Measurements from ENCODE around the gene LYSMD3.

The LYSMD3 gene

GRCh38 chr5:90549729-90550275, 20.4 kb upstream of the LYSMD3 start:
- Histone ChIP-seq H3K4me1 (ENCODE audit: control insufficient read depth in 5 of 5, insufficient read depth in 5 of 5, low read length in 5 of 5) (peaks cover 0 to 4% (median 0%) of the 10 kb centered on the region in 5 donors), H3K4me3 (ENCODE audit: low read depth in 1 of 5, low read length in 5 of 5) (no peak overlapping the region), H3K9ac (ENCODE audit: low read length in 5 of 5) (no peak overlapping the region), H3K27ac (ENCODE audit: low read depth, low read length) (no peak overlapping the region), H3K36me3 (ENCODE audit: control insufficient read depth in 5 of 5, insufficient read depth in 5 of 5, low read length in 5 of 5) (no peaks in the 10 kb centered on the region), H3K27me3 (ENCODE audit: control insufficient read depth in 5 of 5, insufficient read depth in 4 of 5, low read length in 5 of 5) (no peaks in the 10 kb centered on the region), H3K9me3 (ENCODE audit: control insufficient read depth in 5 of 5, low read length in 5 of 5) (no peaks in the 10 kb centered on the region)

GRCh38 chr5:90549223-90549622, 19.8 kb upstream of the LYSMD3 start:
- Histone ChIP-seq H3K27me3 (ENCODE audit: control insufficient read depth in 5 of 5, insufficient read depth in 4 of 5, low read length in 5 of 5) (no peaks in the 10 kb centered on the region), H3K4me3 (ENCODE audit: low read depth in 1 of 5, low read length in 5 of 5) (no peak overlapping the region), H3K36me3 (ENCODE audit: control insufficient read depth in 5 of 5, insufficient read depth in 5 of 5, low read length in 5 of 5) (no peaks in the 10 kb centered on the region), H3K9me3 (ENCODE audit: control insufficient read depth in 5 of 5, low read length in 5 of 5) (no peaks in the 10 kb centered on the region), H3K27ac (ENCODE audit: low read depth, low read length) (no peak overlapping the region), H3K4me1 (ENCODE audit: control insufficient read depth in 5 of 5, insufficient read depth in 5 of 5, low read length in 5 of 5) (peaks cover 0 to 6% (median 0%) of the 10 kb centered on the region in 5 donors), H3K9ac (ENCODE audit: low read length in 5 of 5) (no peak overlapping the region)

DNA sequence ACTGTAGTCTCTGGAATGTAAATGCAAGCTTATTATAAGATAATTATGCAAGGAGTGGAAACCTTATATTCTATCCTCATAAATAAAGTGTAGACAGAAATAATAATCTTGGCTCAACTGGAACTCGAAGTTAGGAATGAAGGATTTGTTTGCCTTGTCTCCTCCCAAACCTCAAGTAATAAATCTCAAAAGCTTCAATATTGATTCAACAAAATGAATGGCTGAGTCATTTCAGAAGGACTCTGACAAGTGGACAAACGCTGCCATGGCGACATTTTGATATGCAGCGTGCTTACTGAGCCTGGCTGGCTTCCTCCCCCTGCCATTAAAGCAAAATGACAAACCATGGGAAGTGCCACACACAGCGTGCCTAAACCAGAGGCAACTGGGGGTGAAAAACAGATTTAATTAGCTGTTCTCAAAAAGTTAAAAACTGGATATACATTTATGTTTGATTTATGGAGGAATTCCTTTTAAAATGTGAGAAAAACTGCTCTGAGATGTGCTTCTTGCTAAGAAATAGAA, 18.7 kb upstream of the LYSMD3 start:
- peaks cover 0 to 6% (median 0%) of the 10 kb centered on the region in 5 donors for H3K4me1 ChIP-seq (ENCODE audit: control insufficient read depth in 5 of 5, insufficient read depth in 5 of 5, low read length in 5 of 5)
- no peak overlapping the region for H3K27ac ChIP-seq (ENCODE audit: low read depth, low read length)
- no peaks in the 10 kb centered on the region for H3K9me3 ChIP-seq (ENCODE audit: control insufficient read depth in 5 of 5, low read length in 5 of 5)
- H3K9ac ChIP-seq (ENCODE audit: low read length in 5 of 5) = no peak overlapping the region
- no peaks in the 10 kb centered on the region for H3K36me3 ChIP-seq (ENCODE audit: control insufficient read depth in 5 of 5, insufficient read depth in 5 of 5, low read length in 5 of 5)
- H3K27me3 ChIP-seq (ENCODE audit: control insufficient read depth in 5 of 5, insufficient read depth in 4 of 5, low read length in 5 of 5) = no peaks in the 10 kb centered on the region
- H3K4me3 ChIP-seq (ENCODE audit: low read depth in 1 of 5, low read length in 5 of 5) = no peak overlapping the region

DNA sequence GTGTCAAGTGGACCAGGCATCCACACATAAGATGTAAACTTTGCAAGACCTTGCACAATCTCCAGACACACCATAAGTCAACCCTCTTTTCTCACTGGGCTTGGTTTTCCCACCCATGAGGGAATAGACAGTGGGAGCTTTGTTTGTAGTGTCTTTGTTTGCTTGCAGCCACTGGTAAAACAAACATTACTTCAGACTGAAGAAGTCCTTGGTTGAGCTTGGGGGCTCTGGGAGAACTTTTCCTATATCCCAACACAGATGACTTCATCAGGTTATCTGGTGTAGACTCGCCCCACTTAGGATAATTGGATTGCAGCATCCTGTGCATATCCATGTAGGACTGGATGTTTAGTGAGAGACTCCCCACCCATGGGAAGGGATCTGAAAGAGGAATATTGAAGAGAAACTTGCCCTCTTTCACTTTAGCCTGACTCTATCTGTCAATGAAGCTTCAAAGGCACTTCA, 17.7 kb upstream of the LYSMD3 start:
- Histone ChIP-seq H3K4me3 (ENCODE audit: low read depth in 1 of 5, low read length in 5 of 5) (no peak overlapping the region), H3K9me3 (ENCODE audit: control insufficient read depth in 5 of 5, low read length in 5 of 5) (no peaks in the 10 kb centered on the region), H3K36me3 (ENCODE audit: control insufficient read depth in 5 of 5, insufficient read depth in 5 of 5, low read length in 5 of 5) (no peaks in the 10 kb centered on the region), H3K27me3 (ENCODE audit: control insufficient read depth in 5 of 5, insufficient read depth in 4 of 5, low read length in 5 of 5) (no peaks in the 10 kb centered on the region), H3K9ac (ENCODE audit: low read length in 5 of 5) (no peak overlapping the region), H3K4me1 (ENCODE audit: control insufficient read depth in 5 of 5, insufficient read depth in 5 of 5, low read length in 5 of 5) (peaks cover 0 to 6% (median 0%) of the 10 kb centered on the region in 5 donors), H3K27ac (ENCODE audit: low read depth, low read length) (no peak overlapping the region)

GRCh38 chr5:90546216-90546837, 16.9 kb upstream of the LYSMD3 start:
- Histone ChIP-seq H3K4me3 (ENCODE audit: low read depth in 1 of 5, low read length in 5 of 5) (no peak overlapping the region), H3K27ac (ENCODE audit: low read depth, low read length) (no peak overlapping the region), H3K4me1 (ENCODE audit: control insufficient read depth in 5 of 5, insufficient read depth in 5 of 5, low read length in 5 of 5) (peaks cover 0 to 6% (median 0%) of the 10 kb centered on the region in 5 donors)

DNA sequence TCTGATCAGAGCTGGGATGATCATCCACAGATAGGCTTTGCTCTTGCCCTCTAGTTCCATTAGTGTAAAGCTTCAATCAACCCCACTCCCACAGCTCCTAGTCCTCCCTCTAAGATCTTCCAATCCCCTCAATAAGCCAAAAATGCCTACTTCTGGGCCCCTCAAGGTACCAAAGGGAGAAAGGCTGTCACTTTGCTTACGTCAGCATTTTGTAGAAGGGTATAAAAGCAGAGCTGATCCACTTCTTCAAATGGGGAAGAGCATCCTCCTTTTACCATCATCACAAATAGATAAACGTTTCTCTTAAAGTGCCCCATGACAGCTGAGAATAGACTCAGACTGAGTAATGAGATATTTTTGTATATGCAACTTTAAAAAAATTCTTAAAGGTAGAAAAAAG, 16.1 kb upstream of the LYSMD3 start:
- peaks cover 0 to 6% (median 0%) of the 10 kb centered on the region in 5 donors for H3K4me1 ChIP-seq (ENCODE audit: control insufficient read depth in 5 of 5, insufficient read depth in 5 of 5, low read length in 5 of 5)
- no peaks in the 10 kb centered on the region for H3K9me3 ChIP-seq (ENCODE audit: control insufficient read depth in 5 of 5, low read length in 5 of 5)
- H3K4me3 ChIP-seq (ENCODE audit: low read depth in 1 of 5, low read length in 5 of 5) = no peak overlapping the region
- no peak overlapping the region for H3K27ac ChIP-seq (ENCODE audit: low read depth, low read length)
- no peak overlapping the region for H3K9ac ChIP-seq (ENCODE audit: low read length in 5 of 5)
- H3K36me3 ChIP-seq (ENCODE audit: control insufficient read depth in 5 of 5, insufficient read depth in 5 of 5, low read length in 5 of 5) = no peaks in the 10 kb centered on the region
- H3K27me3 ChIP-seq (ENCODE audit: control insufficient read depth in 5 of 5, insufficient read depth in 4 of 5, low read length in 5 of 5) = no peaks in the 10 kb centered on the region

More at GRCh38 chr5:90546216-90546837, 16.9 kb upstream of the LYSMD3 start:
- Histone ChIP-seq H3K27me3 (ENCODE audit: control insufficient read depth in 5 of 5, insufficient read depth in 4 of 5, low read length in 5 of 5) (no peaks in the 10 kb centered on the region), H3K9ac (ENCODE audit: low read length in 5 of 5) (no peak overlapping the region), H3K9me3 (ENCODE audit: control insufficient read depth in 5 of 5, low read length in 5 of 5) (no peaks in the 10 kb centered on the region), H3K36me3 (ENCODE audit: control insufficient read depth in 5 of 5, insufficient read depth in 5 of 5, low read length in 5 of 5) (no peaks in the 10 kb centered on the region)

- no peak overlapping the region for H3K27ac ChIP-seq (ENCODE audit: low read depth, low read length)
- H3K36me3 ChIP-seq (ENCODE audit: control insufficient read depth in 5 of 5, insufficient read depth in 5 of 5, low read length in 5 of 5) = no peaks in the 10 kb centered on the region
- no peak overlapping the region for H3K9ac ChIP-seq (ENCODE audit: low read length in 5 of 5)
- no peaks in the 10 kb centered on the region for H3K27me3 ChIP-seq (ENCODE audit: control insufficient read depth in 5 of 5, insufficient read depth in 4 of 5, low read length in 5 of 5)
- no peak overlapping the region for H3K4me3 ChIP-seq (ENCODE audit: low read depth in 1 of 5, low read length in 5 of 5)
- peaks cover 0 to 6% (median 0%) of the 10 kb centered on the region in 5 donors for H3K4me1 ChIP-seq (ENCODE audit: control insufficient read depth in 5 of 5, insufficient read depth in 5 of 5, low read length in 5 of 5)
- H3K9me3 ChIP-seq (ENCODE audit: control insufficient read depth in 5 of 5, low read length in 5 of 5) = no peaks in the 10 kb centered on the region
Observed at GRCh38 chr5:90542827-90543519, 13.6 kb upstream of the LYSMD3 start.

DNA sequence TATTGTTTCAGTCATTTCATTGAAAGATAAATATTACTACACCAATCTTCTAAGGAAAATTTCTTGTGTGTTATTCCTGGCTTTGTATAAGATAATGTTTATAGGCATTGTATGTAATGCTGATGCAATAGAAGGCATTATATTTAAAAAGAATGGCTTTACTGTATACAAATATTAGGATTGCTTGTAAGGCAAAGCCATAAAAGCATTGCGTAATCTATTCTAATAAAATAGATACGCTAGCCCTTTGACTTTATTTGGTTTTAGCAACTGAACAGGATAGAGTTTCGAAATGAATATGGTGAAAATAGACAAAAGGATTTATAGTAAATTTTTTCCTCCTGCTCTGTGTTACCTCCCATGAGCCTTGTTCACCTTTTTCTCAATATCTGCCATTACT, 5.5 kb upstream of the LYSMD3 start:
- no peaks in the 10 kb centered on the region for H3K36me3 ChIP-seq (ENCODE audit: control insufficient read depth in 5 of 5, insufficient read depth in 5 of 5, low read length in 5 of 5)
- no peak overlapping the region for H3K9ac ChIP-seq (ENCODE audit: low read length in 5 of 5)
- H3K4me3 ChIP-seq (ENCODE audit: low read depth in 1 of 5, low read length in 5 of 5) = no peak overlapping the region
- H3K27me3 ChIP-seq (ENCODE audit: control insufficient read depth in 5 of 5, insufficient read depth in 4 of 5, low read length in 5 of 5) = peaks cover 0 to 6% (median 0%) of the 10 kb centered on the region in 5 donors
- H3K4me1 ChIP-seq (ENCODE audit: control insufficient read depth in 5 of 5, insufficient read depth in 5 of 5, low read length in 5 of 5) = peaks cover 2 to 14% (median 11%) of the 10 kb centered on the region in 5 donors
- no peak overlapping the region for H3K27ac ChIP-seq (ENCODE audit: low read depth, low read length)
- no peaks in the 10 kb centered on the region for H3K9me3 ChIP-seq (ENCODE audit: control insufficient read depth in 5 of 5, low read length in 5 of 5)

DNA sequence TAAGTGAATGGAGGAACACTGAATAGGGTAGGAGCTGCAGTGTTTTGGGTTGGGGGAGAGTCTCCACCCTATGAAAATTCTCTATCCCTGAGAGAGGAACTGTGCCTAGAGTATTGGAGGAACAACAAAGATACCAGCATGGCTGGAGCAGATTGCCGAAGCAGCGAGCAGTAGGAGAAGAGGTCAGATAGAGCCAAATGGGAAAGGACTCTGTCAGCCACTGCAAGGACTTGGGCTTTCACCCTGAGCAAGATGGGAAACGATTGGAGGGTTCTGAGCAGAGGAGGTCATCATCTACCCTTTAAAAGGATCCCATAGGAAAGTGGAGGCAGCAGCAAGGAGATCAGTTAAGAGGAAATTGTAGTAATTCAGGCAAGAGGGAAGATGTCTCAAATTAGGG, 4.4 kb upstream of the LYSMD3 start:
- Histone ChIP-seq H3K27me3 (ENCODE audit: control insufficient read depth in 5 of 5, insufficient read depth in 4 of 5, low read length in 5 of 5) (peaks cover 0 to 6% (median 0%) of the 10 kb centered on the region in 5 donors), H3K4me1 (ENCODE audit: control insufficient read depth in 5 of 5, insufficient read depth in 5 of 5, low read length in 5 of 5) (peaks cover 2 to 19% (median 14%) of the 10 kb centered on the region in 5 donors), H3K4me3 (ENCODE audit: low read depth in 1 of 5, low read length in 5 of 5) (no peak overlapping the region), H3K9me3 (ENCODE audit: control insufficient read depth in 5 of 5, low read length in 5 of 5) (no peaks in the 10 kb centered on the region), H3K9ac (ENCODE audit: low read length in 5 of 5) (no peak overlapping the region), H3K36me3 (ENCODE audit: control insufficient read depth in 5 of 5, insufficient read depth in 5 of 5, low read length in 5 of 5) (no peaks in the 10 kb centered on the region), H3K27ac (ENCODE audit: low read depth, low read length) (no peak overlapping the region)
